GM18505 (cell line): ENCODE data around the gene TCF7L2.

ENCODE experiments used
- ATAC-seq: cut with Tn5 transposase; IDR thresholded peaks from one replicate; pipeline ENCODE4 v1.9.1; 2021; ENCODE audit not compliant: unreplicated experiment
- POLR2A ChIP-seq: IDR thresholded peaks from 4 replicates; pipeline ENCODE4 v1.6.1; 2011; ENCODE audit warnings: borderline replicate concordance; ENCODE audit not compliant: insufficient read depth, insufficient read length; ENCODE audit errors: extremely low read depth

Gene TCF7L2

GRCh38 chr10:113179966-113180365 lies 229.9 kb downstream of the TCF7L2 start:
- TF ChIP-seq POLR2A: no peak
- ATAC-seq: no peak

- TF ChIP-seq POLR2A: no peak
- no peak for ATAC-seq
Observed at GRCh38 chr10:113180401-113181154, 230.5 kb downstream of the TCF7L2 start.

DNA sequence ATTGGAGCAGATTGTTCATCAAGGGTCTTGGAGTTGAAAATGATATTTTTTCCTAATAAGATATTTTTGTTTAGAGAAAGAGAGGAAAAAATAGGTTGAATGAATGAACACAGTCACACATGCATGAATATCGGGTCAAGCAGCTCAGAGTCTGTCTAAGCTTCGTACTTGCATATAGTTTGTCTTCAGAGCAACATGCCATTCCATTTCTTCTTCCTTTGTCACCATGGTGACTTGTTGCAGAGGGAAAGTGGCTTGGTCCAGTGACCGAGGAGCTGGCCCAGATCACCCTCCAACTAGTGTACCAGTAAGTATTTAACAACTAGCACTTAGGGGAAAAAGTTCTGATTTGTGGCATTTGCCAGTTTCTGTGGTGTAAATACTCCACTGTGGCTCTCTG lies 232.1 kb downstream of the TCF7L2 start:
- TF ChIP-seq POLR2A: no peak

GRCh38 chr10:113183573-113183972 lies 233.5 kb downstream of the TCF7L2 start:
- ATAC-seq: no peak
- no peak for TF ChIP-seq POLR2A

More for the DNA sequence above, 232.1 kb downstream of the TCF7L2 start:
- ATAC-seq: no peak

DNA sequence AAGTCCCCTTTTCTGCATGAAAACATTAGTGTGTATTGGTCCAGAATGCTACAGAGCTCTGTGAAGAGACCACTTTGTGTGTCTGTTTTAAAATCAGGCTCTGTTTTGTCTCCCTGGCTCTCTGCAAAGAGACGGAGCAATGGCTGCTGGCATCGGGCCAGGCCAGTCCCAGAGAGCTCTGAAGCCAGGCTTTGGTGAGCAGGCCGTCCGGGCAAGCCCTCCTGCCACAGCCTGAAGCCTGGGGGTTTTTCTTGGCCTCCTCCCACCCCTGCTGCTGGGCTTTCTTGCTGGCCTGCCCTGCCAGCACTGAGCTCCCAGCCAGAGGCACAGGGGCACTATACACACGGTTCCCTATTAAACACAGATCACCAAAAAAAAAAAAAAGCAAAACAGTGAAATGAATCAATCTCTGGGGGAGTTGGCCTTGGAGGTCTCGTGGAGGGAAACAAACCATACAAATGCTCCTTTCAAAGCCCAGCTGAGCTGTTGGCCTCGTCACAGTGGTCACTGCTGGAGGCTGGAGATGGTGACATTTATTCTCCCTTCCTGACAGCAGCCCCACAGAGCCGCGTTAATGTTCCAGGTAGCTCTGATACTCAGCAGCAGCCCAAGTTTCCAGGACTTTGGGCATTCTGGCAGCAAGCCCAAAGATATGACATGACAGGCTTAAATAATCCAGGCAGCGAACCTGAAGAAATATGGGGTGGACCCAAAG lies 237.2 kb downstream of the TCF7L2 start:
- no peak for ATAC-seq
- TF ChIP-seq POLR2A: no peak

DNA sequence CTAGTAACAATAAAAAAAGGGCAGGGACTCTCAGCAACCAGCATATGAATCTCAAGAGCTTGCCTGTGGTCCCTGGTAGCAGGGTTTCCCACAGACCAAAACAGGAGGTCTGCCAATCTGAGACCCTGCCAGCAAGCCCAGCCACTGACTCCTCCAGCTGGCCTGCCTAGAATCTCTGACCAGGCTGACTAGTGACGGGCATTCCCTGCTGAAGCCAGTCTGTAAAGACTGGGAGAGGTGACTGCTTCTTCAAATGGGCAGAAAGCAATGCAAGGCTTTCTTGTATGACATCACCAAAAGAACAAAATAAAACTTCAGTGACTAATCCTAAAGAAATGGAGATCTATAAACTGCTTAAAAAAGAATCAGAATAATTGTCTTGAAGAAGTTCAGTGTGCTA lies 249.4 kb downstream of the TCF7L2 start:
- TF ChIP-seq POLR2A: no peak
- no peak for ATAC-seq

GRCh38 chr10:113202011-113202410 lies 252.0 kb downstream of the TCF7L2 start:
- ATAC-seq: no peak
- TF ChIP-seq POLR2A: no peak

DNA sequence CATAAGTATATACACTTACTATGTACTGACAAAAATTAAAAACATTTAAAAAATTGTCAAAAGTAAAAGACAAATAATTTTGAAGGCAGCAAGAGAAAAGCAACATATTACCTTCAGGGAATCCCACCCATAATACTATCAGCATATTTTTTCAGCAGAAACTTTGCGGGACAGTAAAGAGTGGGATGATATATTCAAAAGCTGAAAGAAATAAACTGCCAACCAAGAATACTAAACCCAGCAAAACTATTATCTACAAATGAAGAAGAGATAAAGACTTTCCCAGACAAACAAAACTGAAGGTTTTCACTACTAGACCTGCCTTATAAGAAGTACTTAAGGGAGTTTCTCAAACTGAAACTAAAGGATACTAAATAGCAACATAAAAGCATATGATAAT lies 257.9 kb downstream of the TCF7L2 start:
- no peak for TF ChIP-seq POLR2A

GRCh38 chr10:113213035-113213434 lies 263.0 kb downstream of the TCF7L2 start:
- TF ChIP-seq POLR2A: no peak
- no peak for ATAC-seq

More for the DNA sequence above, 257.9 kb downstream of the TCF7L2 start:
- no peak for ATAC-seq

- ATAC-seq: no peak
- no peak for TF ChIP-seq POLR2A
Observed at GRCh38 chr10:113214331-113214730, 264.3 kb downstream of the TCF7L2 start.

DNA sequence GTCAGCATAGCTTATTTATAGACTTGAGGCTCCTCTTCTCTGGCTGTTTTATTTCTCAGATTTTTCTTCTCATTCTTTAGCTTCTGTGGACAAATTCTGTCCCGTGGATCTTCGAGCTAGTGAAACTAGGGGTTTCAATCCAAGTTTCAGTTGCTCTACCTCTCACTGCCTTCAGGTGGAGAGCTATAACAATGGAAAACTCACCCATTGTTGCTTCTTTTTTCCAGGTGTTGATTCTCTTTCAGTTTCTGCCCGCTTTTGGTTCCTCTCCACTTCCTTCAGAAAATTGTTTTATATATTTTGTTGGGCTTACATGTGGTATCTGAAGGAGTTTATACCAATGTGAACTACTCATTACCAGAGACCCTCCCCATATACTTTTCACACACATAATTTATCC lies 266.1 kb downstream of the TCF7L2 start:
- ATAC-seq: no peak
- TF ChIP-seq POLR2A: no peak
